AML-193 (cell line): ENCODE measurements around the gene TMA16.
"Not testable (repeated sequence)": the region's sequence is repeated elsewhere in the genome, so short reads cannot be mapped to it uniquely, and the experiment has no call there.

Source experiments
- DNase-seq, 2 experiments: peaks; one replicate each; lab custom pipeline; 2025; lab: John Stamatoyannopoulos, UW

Gene TMA16

DNA sequence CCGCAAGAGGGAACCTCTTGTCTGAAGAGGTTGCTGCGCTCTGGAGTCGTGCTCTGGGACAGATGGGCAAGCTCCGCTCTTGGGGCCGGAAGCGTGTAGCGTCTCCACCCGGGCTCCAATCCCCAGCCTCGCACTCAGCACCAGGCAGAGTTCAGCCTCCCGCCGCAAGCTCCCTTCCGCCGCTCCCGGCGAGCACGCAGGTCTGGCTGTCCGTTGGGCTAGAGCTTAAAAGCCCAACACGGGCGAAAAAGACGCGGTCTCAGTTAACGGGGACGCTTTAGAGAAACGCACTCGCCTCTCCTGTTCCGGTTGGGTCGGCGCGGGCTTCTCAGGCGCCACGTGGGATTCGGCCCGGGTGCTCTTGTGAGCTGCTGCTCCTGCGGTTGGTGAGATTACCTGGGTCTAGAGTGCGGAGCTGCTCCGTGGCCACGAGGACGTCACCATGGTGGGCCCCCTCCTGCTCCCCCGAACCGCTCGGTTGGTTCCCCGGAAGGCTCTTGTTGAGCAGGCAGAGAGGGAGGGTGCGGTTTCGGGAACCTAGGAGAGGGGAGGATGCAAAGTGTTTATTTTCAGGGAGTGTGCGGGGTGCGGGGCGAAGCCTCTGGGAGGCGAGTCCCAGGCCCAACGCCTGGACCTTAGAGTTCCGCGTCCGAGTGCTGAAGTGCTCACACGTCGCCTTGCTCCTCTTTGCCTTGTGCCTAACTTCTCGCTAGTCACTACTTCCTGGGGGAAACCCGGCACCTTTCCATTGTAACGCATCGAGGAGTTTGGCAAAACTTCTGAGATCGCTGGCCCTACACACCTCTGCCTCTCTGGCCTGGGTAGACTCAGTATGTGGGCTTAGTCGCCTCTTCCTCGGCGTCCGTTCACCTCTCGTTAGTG lies at the start of gene TMA16:
Gene TMA16, plus strand, starts transcription at position 331 of the 882 bp plus-strand sequence. Its CDS starts 112 bp downstream, at position 443.
- DNase-seq: peak; percentile 84 to 86

DNA sequence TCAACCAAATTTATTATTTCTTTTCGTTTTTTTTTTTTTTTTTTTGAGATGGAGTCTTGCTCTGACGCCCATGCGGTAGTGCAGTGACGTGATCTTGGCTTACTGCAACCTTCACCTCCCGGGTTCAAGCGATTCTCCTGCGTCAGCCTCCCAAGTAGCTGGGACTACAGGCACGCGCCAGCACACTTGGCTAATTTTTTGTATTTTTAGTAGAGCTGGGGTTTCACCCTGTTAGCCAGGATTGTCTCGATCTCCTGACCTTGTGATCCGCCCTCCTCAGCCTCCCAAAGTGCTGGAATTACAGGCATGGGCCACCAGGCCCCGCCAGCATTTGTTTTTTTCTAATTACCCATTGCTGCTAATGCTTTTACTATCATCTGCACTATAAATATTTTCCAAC lies 47.5 kb upstream of the TMA16 start:
- not testable (repeated sequence) for DNase-seq

DNA sequence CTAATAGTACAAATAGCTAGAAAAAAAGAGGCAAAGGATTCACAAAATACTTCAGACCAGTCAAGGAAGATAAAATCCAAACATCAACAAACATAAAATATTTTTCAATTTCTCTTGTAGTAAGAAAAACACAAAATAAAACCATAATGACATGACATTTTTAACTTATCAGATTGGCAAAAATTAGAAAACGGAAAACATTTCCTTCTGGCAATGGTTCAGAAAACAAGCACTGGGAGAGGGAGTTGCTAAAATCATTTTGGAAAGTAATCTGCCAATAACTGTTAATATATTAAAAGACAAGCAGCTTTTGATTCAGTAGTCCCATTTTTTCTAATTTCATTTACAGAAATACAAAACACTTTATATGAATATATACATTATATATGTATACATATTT lies 47.0 kb upstream of the TMA16 start:
- no peak for DNase-seq

DNA sequence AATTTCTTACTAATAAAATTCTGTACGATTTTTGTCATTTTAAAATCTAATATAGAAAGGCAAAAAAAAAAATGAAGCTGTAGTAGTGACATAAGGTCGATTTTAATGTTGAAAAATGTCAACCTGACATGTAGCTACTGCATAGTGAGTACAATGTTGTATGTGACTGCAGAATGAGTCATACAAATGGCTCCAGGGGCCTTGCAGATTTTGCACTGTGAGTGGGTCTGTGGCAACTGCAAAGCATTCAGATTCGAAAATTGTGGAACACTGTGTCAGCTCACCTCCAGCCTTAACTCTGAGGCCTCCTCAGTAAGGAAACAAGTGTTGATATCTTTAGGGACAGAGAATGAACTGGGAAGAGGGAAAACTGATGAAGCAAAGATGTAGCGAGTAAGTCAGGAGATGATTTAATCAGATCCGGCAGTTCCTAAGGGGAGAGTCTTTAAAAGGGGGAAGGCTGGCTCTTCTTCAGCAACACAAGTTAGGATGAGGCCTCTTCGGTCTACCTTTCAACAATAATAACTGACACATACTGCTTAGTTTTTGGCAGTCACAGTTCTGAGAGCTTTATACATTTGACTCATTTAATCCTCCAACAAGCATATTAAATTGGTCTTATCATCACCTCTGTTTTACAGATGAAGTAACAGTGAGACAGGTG lies 45.8 kb upstream of the TMA16 start:
- DNase-seq: no peak

DNA sequence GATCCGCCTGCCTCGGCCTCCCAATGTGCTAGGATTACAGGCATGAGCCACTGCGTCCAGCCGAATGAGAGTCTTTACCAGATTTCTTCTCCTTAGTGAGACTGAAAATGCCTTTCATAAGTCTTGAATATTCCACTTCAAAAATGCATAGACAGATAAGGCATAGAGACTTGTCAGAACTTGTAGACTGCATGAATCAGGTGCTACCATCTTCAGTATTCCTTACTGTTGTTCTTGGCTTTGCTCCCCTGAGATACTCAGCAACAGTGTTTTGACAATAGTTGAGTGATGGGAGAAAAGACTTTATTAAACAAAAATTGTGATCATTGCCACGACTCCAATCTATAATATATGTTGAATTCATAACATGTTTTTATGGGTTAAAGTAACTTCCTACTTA lies 31.9 kb upstream of the TMA16 start:
- no peak for DNase-seq

DNA sequence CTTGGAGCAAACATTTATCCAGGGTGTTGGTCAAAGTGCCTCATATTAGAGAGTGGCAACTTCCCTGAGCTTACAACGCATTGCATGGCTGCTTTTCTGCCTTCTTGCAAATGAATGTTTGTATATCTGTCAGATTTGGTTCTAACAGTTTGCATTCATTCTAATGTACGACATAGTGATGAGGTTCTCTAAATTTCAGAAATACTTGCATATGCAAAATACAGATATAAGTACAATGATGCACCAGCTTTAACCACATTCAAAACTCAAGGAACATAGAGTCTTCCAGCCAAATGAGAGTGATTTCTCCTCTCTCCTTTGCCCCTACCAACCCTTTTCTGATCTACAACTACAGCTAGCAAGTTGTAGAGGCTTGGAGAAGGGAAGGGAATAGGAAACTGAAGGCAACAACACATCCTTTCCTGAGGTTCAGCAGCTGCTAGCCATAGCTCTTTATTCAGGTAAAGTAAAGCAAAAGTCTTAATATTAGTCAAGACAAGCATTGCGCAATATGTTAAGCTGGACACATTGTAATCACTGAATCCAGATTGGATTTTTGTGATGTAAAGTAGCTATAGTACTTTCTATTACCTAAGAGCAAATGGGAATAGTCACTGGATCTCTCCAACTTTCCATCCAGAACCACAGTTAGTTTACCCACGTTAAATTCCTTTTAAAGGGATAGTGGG lies 27.3 kb upstream of the TMA16 start:
- no peak for DNase-seq

DNA sequence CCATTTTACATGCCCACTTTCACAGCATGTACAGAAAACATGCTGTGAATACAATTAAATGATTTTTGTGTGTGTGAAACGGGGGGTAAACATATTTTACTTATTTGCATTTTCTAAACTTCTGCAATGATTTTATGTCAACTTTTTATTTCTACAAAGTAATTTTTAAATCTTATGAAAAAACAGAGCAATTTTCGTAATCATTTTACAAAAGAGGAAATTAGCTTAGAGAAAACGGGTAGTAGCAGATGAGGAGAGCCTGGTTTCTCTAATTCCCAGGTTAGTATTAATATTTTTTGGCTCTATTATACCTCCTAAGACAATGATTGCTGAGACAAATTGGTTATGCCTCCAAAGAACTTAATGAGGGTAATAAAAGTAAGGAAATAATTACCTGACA lies 24.1 kb upstream of the TMA16 start:
- peak; percentile 14 to 17 for DNase-seq

DNA sequence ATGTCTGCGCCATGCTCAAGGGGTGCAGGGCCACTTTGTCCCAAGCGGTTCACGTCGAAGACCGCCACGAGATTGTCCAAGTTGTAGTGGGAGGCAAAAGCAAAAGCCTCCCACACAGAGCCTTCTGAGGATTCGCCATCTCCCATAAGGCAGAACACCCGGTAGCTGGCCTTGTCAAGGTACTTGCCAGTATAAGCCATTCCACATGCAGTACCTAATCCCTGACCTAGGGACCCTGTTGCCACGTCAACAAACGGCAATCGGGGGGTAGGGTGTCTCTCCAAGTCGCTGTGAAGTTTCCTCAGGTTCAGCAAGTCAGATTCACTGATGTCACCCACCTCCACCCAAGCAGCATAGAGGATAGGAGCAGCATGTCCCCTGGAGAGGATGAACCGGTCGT lies 21.4 kb upstream of the TMA16 start:
- no peak for DNase-seq

DNA sequence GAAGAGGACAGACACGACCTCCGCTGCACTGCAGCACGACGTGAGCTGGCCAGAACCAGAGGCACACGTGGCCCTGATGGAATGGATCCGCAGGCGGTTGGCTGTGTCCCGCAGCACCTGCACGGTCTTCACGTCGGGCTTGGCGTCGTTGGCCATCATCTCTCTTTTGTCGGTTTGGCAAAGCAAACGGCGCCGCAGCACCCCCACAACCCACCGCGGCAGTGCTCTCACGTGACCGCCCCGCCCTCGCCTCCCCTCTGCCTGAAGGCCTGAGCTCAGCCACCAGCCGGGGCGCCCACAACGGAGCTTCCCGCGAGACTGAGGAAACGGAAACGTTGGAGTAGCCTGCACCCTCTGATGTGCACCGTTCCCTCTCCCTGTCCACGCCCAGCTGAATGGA lies 20.9 kb upstream of the TMA16 start, which contains the start of gene TKTL2:
Gene TKTL2, minus strand, starts transcription at position 179 of the 400 bp plus-strand sequence. Its CDS starts 20 bp downstream, at position 159.
- DNase-seq: no peak

DNA sequence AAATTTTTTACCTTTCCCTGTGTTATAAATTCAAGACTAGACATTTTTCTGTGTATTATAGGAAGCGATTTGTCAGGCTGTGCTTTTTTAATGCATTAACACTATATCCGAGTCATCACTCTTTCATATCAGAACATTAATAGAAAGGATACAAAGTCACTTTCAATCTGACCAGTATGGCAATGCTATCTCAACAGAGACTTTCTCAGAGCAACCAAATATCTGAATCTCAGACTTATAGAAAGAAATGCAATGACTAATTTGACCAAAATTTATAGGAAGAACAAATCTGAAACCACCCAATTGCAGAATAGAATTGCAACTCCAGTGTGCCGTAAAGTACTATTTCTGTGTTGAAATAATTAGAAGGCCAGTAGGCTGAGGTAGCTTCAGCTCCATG lies 20.5 kb upstream of the TMA16 start:
- no peak for DNase-seq

DNA sequence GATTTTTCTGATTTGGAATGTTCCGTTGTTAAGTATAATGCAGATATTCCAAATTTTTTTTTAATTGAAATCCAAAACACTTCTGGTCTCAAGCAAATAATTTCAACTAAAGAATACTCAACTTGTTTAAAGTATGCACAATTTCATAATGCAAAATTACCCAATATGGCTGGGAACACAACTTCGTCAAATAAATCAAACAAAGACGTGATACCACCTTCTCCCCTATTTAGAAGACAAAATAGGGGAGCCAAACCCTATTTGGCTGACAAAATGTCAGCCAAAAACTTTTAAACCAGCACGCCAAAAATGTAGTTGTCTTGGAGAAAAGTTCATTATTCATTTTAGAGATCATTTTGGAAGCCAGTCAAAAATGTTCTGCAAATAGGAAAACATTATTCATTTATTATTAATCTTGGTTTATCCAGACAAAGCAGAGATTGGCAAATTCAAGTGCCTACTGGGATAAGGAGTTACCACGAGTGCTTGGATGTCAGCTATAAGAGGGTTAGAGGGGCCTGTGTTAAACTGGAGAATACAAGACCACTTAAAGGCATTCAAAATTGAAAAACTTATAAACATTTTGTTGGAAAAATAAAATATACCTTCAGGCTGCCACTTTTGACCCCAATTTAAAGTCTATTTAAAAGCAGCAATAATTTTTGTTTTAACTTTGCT lies 17.6 kb upstream of the TMA16 start:
- DNase-seq: no peak

DNA sequence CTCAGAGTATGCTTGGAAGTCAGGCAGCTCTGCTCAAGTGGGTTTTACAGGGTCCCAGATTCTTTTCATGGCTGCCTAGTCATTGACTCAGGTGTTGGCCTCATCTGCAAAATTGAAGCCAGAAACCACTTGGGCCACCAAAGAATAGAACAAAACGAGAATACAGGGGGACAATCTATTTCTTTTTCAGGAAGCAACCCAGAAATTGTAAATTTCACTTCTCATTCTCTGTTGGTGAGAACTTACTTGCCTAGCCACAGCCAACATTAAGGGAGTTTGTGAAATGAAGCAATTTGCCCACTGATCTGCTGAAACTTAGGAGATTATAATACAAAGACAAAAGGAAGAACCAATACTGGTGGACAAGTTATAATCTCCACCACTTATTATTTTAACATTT lies 12.3 kb upstream of the TMA16 start:
- peak in 1 of 2 experiments; percentile 7 for DNase-seq

DNA sequence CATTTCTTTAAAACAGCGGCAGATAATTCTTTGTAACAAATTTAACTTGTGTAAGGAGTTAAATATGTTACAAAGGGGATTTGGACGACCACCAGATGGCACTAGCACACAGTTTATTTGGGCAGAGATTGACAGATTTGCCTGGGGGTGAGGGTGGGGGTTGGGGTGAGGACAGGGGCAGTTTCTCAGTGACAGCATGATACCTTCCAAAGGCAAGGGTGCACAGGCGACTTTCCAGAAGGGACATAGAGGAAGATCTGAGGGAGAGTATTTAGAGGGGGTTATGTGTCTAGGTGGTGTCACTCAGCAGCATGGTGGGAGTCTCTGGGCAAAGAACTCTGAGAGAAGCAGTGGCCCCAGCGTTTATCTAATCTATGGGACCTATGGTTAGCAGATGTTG lies 9.6 kb upstream of the TMA16 start:
- peak; percentile 42 to 49 for DNase-seq

DNA sequence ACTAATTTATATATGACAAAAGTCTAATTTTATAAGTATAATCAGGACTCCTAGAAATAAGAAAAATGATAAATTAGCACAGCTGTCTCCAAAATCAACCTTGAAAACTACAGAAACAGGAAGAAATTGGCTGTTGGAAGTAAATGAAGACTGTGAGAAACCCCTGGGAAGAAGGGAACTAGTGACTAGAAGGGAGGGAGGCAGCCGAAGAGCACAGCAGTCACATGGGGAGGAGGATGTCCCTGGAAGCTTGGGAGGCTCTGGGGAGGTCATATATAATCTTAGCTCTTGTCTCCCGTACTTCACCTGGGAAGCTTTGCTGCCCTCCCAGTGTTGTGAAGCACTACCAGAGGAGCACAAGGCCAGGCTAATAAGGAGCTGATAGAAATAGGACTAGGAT lies 8.9 kb upstream of the TMA16 start:
- DNase-seq: no peak

DNA sequence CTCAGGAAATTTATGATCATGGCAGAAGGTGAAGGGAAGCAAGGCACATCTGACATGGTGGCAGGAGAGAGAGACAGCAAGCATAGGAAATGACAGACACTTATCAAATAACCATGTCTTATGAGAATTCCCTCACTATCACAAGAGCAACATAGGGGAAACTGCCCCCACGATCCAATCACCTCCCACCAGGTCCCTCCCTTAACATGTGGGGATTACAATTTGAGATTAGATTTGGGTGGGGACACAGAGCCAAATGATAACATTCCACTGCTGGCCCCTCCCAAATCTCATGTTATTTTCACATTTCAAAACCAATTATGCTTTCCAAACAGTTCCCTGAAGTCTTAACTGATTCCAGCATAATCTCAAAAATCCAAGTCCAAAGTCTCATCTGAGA lies 8.2 kb upstream of the TMA16 start:
- DNase-seq: no peak

DNA sequence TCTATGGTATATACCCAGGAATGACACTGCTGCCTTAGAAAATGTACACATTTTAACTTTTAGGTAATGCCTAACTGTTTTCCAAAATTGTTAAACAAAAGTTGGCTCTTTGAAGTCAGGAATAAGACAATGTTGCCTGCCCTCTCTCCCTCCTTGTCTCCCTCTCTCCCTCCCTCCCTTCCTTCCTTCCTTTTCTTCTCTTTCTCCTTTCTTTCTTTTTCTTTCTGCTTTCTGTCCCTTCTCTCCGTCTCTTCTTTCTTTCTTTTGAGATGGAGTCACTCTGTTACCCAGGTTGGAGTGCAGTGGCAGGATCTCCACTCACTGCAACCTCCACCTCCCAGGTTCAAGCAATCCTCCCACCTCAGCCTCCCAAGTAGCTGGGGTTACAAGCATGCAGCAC lies 4.6 kb upstream of the TMA16 start:
- no peak for DNase-seq

DNA sequence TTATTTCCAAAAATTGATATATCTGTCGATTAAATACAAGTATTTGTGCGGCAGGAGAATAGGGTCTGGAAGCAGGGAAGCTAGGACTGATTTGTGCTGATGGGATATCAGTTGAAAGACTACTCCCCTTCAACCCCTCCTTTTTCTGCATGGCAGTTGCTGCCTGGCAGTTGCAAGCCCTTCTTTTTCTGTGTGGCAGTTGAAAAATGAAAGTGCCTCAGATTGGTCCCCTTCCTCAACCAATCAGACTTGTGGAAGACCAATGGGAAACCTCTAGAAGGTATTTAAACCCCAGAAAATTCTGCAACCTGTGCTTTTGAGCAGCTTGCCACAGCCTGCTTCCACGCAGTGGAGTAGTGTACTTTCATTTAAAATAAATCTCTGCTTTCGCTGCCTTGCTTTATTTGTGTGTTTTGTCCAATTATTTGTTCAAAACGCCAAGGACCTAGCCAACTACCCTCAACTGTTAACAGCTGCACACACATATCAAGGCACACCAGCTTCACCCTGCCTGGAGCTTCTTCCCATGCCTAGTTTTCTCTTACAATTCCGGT lies 1.5 kb upstream of the TMA16 start:
- DNase-seq: no peak

DNA sequence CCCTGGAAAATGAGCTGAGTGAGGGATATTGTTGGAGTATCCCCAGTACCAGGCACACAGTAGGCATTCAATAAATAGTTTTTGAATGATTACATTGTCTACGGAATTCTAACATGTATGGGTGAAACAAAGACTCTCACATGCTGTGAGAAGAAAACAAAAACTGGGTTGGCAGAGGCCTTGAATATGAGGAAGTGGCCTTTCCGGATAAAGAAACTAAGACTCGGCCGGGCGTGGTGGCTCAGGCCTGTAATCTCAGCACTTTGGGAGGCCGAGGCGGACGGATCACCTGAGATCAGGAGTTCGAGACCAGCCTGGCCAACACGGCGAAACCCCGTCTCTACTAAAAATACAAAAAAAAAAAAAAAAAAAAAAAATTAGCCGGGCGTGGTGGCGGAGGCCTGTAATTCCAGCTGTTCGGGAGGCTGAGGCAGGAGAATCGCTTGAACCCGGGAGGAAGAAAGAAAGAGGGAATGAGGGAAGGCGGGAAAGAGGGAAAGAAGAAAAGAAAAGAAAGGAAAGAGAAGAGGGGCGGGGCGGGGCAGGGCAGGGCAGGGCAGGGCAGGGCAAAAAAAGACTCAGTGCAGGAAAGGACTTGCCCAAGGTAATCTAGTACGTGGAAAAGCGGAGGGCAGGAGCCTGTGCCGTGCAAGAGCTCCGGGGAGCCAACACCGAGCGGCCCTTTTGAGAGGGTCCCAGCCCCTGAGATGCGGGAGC lies 689 bp upstream of the TMA16 start:
- DNase-seq: peak; percentile 38 to 50

DNA sequence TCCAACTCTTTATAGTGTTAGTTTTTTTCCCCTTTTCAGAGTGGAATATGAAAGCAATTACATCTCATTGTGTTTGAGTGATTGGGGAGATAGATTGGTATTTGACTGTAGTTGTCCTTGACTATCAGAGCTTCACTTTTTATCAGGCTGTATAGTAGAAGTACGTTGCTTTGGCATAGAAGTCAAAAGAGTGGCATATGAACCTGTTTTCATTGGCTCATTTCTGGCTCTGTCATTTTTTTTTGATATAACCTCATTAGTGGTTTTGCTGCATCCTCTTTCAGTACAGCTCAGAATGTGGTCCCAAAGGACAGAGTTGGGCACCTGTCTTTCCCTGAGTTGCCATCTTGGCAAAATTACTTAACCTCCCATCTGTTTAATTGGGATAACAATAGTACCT lies 1.4 kb downstream of the TMA16 start:
- peak; percentile 7 to 16 for DNase-seq

DNA sequence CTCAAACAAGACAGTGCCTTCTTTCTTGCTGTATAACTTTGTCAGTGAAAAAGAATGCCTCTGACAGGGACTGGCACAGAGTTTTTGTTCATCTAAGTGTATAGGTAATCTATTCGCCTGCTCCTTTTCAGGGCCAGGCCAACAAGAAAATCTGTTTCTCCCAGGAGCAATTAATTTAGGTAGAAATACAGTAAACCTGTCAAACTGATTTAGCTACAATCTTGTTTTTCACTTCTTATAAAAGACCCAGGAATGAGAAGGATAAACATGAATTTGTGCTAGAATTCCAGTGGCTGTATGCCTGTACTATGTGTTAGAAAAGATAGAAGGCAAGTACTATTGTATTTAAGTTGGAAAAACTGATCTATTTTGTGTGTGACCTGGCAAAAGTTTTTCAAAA lies 6.1 kb downstream of the TMA16 start:
- DNase-seq: no peak

DNA sequence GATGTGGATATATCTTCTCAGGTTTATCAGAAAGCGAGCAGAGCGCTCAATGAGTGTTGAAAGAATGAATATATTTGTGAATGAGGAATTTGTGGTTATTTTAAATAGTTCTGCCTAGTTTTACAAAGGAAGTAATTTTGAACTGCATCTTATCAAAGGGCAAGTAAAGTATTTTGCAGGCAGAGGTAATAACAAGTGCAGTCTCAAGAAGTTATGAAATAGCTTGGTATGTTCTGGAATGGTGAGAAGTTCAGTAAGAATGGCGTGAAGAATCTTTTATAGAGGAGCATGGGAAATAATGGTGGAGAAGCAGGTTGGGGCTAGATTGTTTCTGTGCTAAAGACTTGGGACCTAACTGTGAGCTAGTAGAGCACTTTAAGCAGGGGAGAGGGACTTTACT lies 10.9 kb downstream of the TMA16 start:
- DNase-seq: no peak
